GM18951 (cell line): ENCODE results near the gene ARHGAP45.

Experiments used
- POLR2A ChIP-seq: IDR thresholded peaks from 4 replicates; pipeline ENCODE4 v1.6.1; 2011; ENCODE audit warnings: mild to moderate bottlenecking; ENCODE audit not compliant: insufficient read length, insufficient read depth; ENCODE audit errors: extremely low read depth
- in situ Hi-C: fragments of 300-500 bp; cut with MboI; formaldehyde crosslinking; loops from one replicate; pipeline ENCODE4 v1.12.0; 2022; ENCODE audit warnings: low sequenced_read_pairs, mixed read lengths, inconsistent platforms; ENCODE audit not compliant: unreplicated experiment

ARHGAP45 gene

GRCh38 chr19:1042689-1043511 lies 24.1 kb upstream of the ARHGAP45 start:
- in situ Hi-C loops = no loop called here
- TF ChIP-seq POLR2A = no peak

- TF ChIP-seq POLR2A = no peak
- in situ Hi-C loops = no loop called here
Measured at GRCh38 chr19:1045247-1045603, 21.7 kb upstream of the ARHGAP45 start.

GRCh38 chr19:1046117-1046626 lies 20.8 kb upstream of the ARHGAP45 start:
- no peak for TF ChIP-seq POLR2A
- in situ Hi-C loops = no loop called here

- no peak for TF ChIP-seq POLR2A
- in situ Hi-C loops = no loop called here
Measured at GRCh38 chr19:1046836-1047695, 19.9 kb upstream of the ARHGAP45 start.

- no peak for TF ChIP-seq POLR2A
- in situ Hi-C loops = no loop called here
Measured at GRCh38 chr19:1047696-1048147, 19.2 kb upstream of the ARHGAP45 start.

- in situ Hi-C loops = no loop called here
- no peak for TF ChIP-seq POLR2A
Measured at GRCh38 chr19:1049106-1049505, 17.9 kb upstream of the ARHGAP45 start.

GRCh38 chr19:1049800-1050199 lies 17.2 kb upstream of the ARHGAP45 start:
- no peak for TF ChIP-seq POLR2A
- in situ Hi-C loops = no loop called here

- in situ Hi-C loops = no loop called here
- TF ChIP-seq POLR2A = no peak
Measured at GRCh38 chr19:1050989-1051788, 15.8 kb upstream of the ARHGAP45 start.

- TF ChIP-seq POLR2A = no peak
- in situ Hi-C loops = no loop called here
Measured at GRCh38 chr19:1051791-1052190, 15.2 kb upstream of the ARHGAP45 start.

GRCh38 chr19:1052349-1052975 lies 14.5 kb upstream of the ARHGAP45 start:
- no peak for TF ChIP-seq POLR2A
- in situ Hi-C loops = no loop called here

GRCh38 chr19:1053176-1054101 lies 13.5 kb upstream of the ARHGAP45 start:
- in situ Hi-C loops = no loop called here
- TF ChIP-seq POLR2A = no peak
